K562 treated with DMSO at 1 percent for 12 hours (cell line): ENCODE results near the gene IL1RAP. TPM values are rescaled to one million over a fixed set of nuclear protein-coding genes. Genes with fewer than 3 reads are reported as not detected.

Experiments used
- total RNA-seq: library from RNA; unstranded; fragments of 300-600 nt; gene quantifications from 2 replicates; pipeline ENCODE4 v1.2.3, GENCODE V29; 2022; ENCODE audit not compliant: insufficient read depth

The IL1RAP gene, protein sequence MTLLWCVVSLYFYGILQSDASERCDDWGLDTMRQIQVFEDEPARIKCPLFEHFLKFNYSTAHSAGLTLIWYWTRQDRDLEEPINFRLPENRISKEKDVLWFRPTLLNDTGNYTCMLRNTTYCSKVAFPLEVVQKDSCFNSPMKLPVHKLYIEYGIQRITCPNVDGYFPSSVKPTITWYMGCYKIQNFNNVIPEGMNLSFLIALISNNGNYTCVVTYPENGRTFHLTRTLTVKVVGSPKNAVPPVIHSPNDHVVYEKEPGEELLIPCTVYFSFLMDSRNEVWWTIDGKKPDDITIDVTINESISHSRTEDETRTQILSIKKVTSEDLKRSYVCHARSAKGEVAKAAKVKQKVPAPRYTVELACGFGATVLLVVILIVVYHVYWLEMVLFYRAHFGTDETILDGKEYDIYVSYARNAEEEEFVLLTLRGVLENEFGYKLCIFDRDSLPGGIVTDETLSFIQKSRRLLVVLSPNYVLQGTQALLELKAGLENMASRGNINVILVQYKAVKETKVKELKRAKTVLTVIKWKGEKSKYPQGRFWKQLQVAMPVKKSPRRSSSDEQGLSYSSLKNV
- total RNA-seq, result 0.23 and 0.94 TPM in 2 replicates

GRCh38 chr3:190513409-190514370, at the start of gene IL1RAP:
TSS of gene IL1RAP (plus strand) at chr3:190514085. CDS start at chr3:190564290, 50,205 bp downstream.

Other genes starting within 250 kb of the IL1RAP start
- not detected in 2 replicates for gene CLDN1, start 191.6 kb upstream of the IL1RAP start, total RNA-seq
- not detected in 2 replicates for gene CLDN16, start 125.9 kb upstream of the IL1RAP start, total RNA-seq
- not detected in 2 replicates for gene TMEM207, start 64.2 kb upstream of the IL1RAP start, total RNA-seq